ENCODE results near the gene MCM7. TPM values are rescaled to one million over a fixed set of nuclear protein-coding genes. Genes with fewer than 3 reads are reported as not detected.

MCM7 gene
- polyA plus RNA-seq, 1 donor (not counting 4 experiments of a cell fraction or from before 2014, with no cell fraction given): 46.8 TPM

DNA sequence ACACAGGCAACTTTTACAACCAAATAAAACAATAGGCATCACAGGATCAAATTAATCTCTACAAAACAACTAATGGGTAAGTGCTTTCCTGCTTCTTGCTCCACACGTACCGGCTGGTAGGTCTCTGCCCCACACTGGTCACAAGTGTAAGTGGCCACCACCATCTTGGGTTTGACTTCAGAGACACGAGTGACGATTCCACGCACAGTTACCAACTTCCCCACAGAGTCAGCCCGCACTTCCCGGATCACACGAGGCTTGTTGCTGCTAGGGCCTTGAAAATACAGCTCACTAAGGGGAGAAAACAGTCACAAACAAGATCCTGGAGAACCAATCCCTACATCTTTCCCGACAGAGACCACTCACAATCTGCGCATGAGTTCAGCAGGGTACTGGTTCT, 2.3 kb downstream of the MCM7 start:
- no peak overlapping the region for H3K27ac ChIP-seq (ENCODE audit: control insufficient read depth, insufficient read depth, low read length)
- FAIRE-seq (no peak), DNase-seq (ENCODE audit: low read depth, low spot score) (no peak)
- no peaks in the 10 kb centered on the region for H3K9me3 ChIP-seq (ENCODE audit: control insufficient read depth, low read depth, low read length)
- peaks cover 6% of the 10 kb centered on the region for H4K20me1 ChIP-seq (ENCODE audit: control insufficient read depth, extremely low read depth, insufficient read depth, low read length)
- H3K79me2 ChIP-seq (ENCODE audit: control insufficient read depth, insufficient read depth, low read length): peaks cover 37% of the 10 kb centered on the region
- H2AFZ ChIP-seq (ENCODE audit: control insufficient read depth, low read length): no peak overlapping the region
- H3K4me2 ChIP-seq (ENCODE audit: control insufficient read depth, extremely low read depth, insufficient read depth, low read depth, low read length): no peak overlapping the region
- H3K27me3 ChIP-seq (ENCODE audit: control insufficient read depth, extremely low read depth, insufficient read depth, low read length): no peaks in the 10 kb centered on the region
- peaks cover 10% of the 10 kb centered on the region for H3K4me1 ChIP-seq (ENCODE audit: control insufficient read depth, extremely low read depth, insufficient read depth, low read length)
- H3K36me3 ChIP-seq (ENCODE audit: control insufficient read depth in 2 of 2, extremely low read depth in 1 of 2, insufficient read depth in 2 of 2, low read length in 2 of 2): peaks cover 41 to 45% of the 10 kb centered on the region in 2 experiments
- TF ChIP-seq, protein P1, sequence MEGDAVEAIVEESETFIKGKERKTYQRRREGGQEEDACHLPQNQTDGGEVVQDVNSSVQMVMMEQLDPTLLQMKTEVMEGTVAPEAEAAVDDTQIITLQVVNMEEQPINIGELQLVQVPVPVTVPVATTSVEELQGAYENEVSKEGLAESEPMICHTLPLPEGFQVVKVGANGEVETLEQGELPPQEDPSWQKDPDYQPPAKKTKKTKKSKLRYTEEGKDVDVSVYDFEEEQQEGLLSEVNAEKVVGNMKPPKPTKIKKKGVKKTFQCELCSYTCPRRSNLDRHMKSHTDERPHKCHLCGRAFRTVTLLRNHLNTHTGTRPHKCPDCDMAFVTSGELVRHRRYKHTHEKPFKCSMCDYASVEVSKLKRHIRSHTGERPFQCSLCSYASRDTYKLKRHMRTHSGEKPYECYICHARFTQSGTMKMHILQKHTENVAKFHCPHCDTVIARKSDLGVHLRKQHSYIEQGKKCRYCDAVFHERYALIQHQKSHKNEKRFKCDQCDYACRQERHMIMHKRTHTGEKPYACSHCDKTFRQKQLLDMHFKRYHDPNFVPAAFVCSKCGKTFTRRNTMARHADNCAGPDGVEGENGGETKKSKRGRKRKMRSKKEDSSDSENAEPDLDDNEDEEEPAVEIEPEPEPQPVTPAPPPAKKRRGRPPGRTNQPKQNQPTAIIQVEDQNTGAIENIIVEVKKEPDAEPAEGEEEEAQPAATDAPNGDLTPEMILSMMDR (optimal IDR thresholded peaks at IDR 0.05 in 1 of 3, IDR thresholded peaks at IDR 0.05 in 1 of 3, conservative IDR thresholded peaks at IDR 0.05 in 1 of 3; ENCODE audit: extremely low read depth in 1 of 3, insufficient read depth in 2 of 3, low read length in 3 of 3): no peak
- TF ChIP-seq EZH2 (IDR thresholded peaks at IDR 0.05; ENCODE audit: low read length): no peak
- dilution Hi-C loops (cut with MboI; ENCODE audit: extremely low pct_ligation_motif_present, low sequenced_read_pairs): no loop called here
- no peak overlapping the region for H3K4me3 ChIP-seq (ENCODE audit: control insufficient read depth in 2 of 3, extremely low read depth in 1 of 3, insufficient read depth in 2 of 3, low read depth in 1 of 3, low read length in 3 of 3)
- H3K9me1 ChIP-seq (ENCODE audit: control insufficient read depth, extremely low read depth, insufficient read depth, low read length): no peaks in the 10 kb centered on the region
- no peak overlapping the region for H3K9ac ChIP-seq (ENCODE audit: control insufficient read depth, extremely low read depth, insufficient read depth, low read length)

DNA sequence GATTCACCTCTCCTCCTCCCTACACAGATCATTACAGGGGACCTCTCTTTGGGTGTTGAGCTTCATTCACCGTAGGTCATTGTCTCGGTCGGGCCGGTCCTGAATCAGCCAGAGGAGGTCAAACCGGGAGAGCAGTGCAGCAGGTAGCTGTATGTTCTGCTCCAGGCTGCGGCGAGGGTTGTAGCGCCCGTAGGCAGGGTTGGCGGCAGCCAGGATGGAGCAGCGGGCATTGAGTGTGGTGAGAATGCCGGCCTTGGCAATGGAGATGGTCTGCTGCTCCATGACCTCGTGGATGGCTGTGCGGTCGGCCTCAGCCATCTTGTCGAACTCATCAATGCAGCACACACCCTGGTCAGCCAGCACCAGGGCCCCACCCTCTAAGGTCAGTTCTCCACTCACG, 5.5 kb downstream of the MCM7 start:
- no peak overlapping the region for H3K4me2 ChIP-seq (ENCODE audit: control insufficient read depth, extremely low read depth, insufficient read depth, low read depth, low read length)
- dilution Hi-C loops (cut with MboI; ENCODE audit: extremely low pct_ligation_motif_present, low sequenced_read_pairs): no loop called here
- H3K27ac ChIP-seq (ENCODE audit: control insufficient read depth, insufficient read depth, low read length): no peak overlapping the region
- H3K9ac ChIP-seq (ENCODE audit: control insufficient read depth, extremely low read depth, insufficient read depth, low read length): no peak overlapping the region
- H3K79me2 ChIP-seq (ENCODE audit: control insufficient read depth, insufficient read depth, low read length): peaks cover 33% of the 10 kb centered on the region
- DNase-seq (ENCODE audit: low read depth, low spot score) (no peak), FAIRE-seq (no peak)
- H3K4me3 ChIP-seq (ENCODE audit: control insufficient read depth in 2 of 3, extremely low read depth in 1 of 3, insufficient read depth in 2 of 3, low read depth in 1 of 3, low read length in 3 of 3): no peak overlapping the region
- peaks cover 6% of the 10 kb centered on the region for H4K20me1 ChIP-seq (ENCODE audit: control insufficient read depth, extremely low read depth, insufficient read depth, low read length)
- TF ChIP-seq, protein P1 (optimal IDR thresholded peaks at IDR 0.05 in 1 of 3, IDR thresholded peaks at IDR 0.05 in 1 of 3, conservative IDR thresholded peaks at IDR 0.05 in 1 of 3; ENCODE audit: extremely low read depth in 1 of 3, insufficient read depth in 2 of 3, low read length in 3 of 3): no peak
- TF ChIP-seq EZH2 (IDR thresholded peaks at IDR 0.05; ENCODE audit: low read length): no peak
- H3K9me3 ChIP-seq (ENCODE audit: control insufficient read depth, low read depth, low read length): no peaks in the 10 kb centered on the region
- H2AFZ ChIP-seq (ENCODE audit: control insufficient read depth, low read length): no peak overlapping the region
- H3K4me1 ChIP-seq (ENCODE audit: control insufficient read depth, extremely low read depth, insufficient read depth, low read length): peaks cover 4% of the 10 kb centered on the region
- no peaks in the 10 kb centered on the region for H3K27me3 ChIP-seq (ENCODE audit: control insufficient read depth, extremely low read depth, insufficient read depth, low read length)
- H3K36me3 ChIP-seq (ENCODE audit: control insufficient read depth in 2 of 2, extremely low read depth in 1 of 2, insufficient read depth in 2 of 2, low read length in 2 of 2): peaks cover 59 to 73% of the 10 kb centered on the region in 2 experiments
- H3K9me1 ChIP-seq (ENCODE audit: control insufficient read depth, extremely low read depth, insufficient read depth, low read length): no peaks in the 10 kb centered on the region

Measured in keratinocyte (primary cell).